PC-9 (cell line): Measurements from ENCODE around the gene CTNNAL1. TPM values are rescaled to one million over a fixed set of nuclear protein-coding genes. Genes with fewer than 3 reads are reported as not detected.

Experiments used
- BruUV-seq: library from RNA; stranded (reverse); fragments of 400-500 nt; replicated peaks from 2 replicates; lab custom pipeline; 2021; lab: Mats Ljungman, UMichigan
- CTCF ChIA-PET: fragments of 300-600 bp; sonication (Branson Sonifier 250); formaldehyde crosslinking; loops from one replicate; lab custom pipeline; 2022; ENCODE audit warnings: antibody characterized with exemption; lab: Charles Lee
- POLR2A ChIA-PET: fragments of 300-600 bp; sonication (Branson Sonifier 250); formaldehyde crosslinking; loops from one replicate; lab custom pipeline; 2022; ENCODE audit warnings: antibody characterized with exemption; ENCODE audit not compliant: unreplicated experiment; lab: Charles Lee
- DNase-seq, 2 experiments: peaks; one replicate each; pipeline versions ENCODE4 v3.0.0 to v3.0.0-alpha.2; 2015 to 2022; ENCODE audit warnings: mixed read lengths in 1 of 2
- H2AFZ ChIP-seq: fragments of 200-600 bp; sonication (generic); 2 replicates; pipeline ENCODE4 v1.8.1; 2017; ENCODE audit warnings: antibody characterized with exemption
- H3F3A ChIP-seq: fragments of 200-600 bp; sonication (generic); 2 replicates; pipeline ENCODE4 v1.8.1; 2017; ENCODE audit warnings: antibody characterized with exemption, mild to moderate bottlenecking, low read depth; ENCODE audit not compliant: insufficient read depth
- H3K27ac ChIP-seq: fragments of 200-600 bp; sonication (generic); 2 replicates; pipeline ENCODE4 v1.6.1; 2016; ENCODE audit warnings: mixed run types
- H3K27me3 ChIP-seq: fragments of 200-600 bp; sonication (generic); 2 replicates; pipeline ENCODE4 v1.6.1; 2016; ENCODE audit warnings: low read depth, mixed run types; ENCODE audit not compliant: insufficient read depth
- H3K36me3 ChIP-seq: fragments of 200-600 bp; sonication (generic); 2 replicates; pipeline ENCODE4 v1.6.1; 2016; ENCODE audit warnings: low read depth, mixed run types
- H3K4me1 ChIP-seq: fragments of 200-600 bp; sonication (generic); replicated peaks from 2 replicates; pipeline ENCODE4 v1.6.1; 2016; ENCODE audit warnings: mixed run types; ENCODE audit not compliant: insufficient read depth
- H3K4me2 ChIP-seq: fragments of 200-600 bp; sonication (generic); 2 replicates; pipeline ENCODE4 v1.6.1; 2017; ENCODE audit warnings: mixed run types
- H3K4me3 ChIP-seq: fragments of 200-600 bp; sonication (generic); 2 replicates; pipeline ENCODE4 v1.6.1; 2016; ENCODE audit warnings: mixed run types
- H3K79me2 ChIP-seq: fragments of 200-600 bp; sonication (generic); 2 replicates; pipeline ENCODE4 v1.6.1; 2017; ENCODE audit warnings: low read depth, mixed run types
- H3K9me2 ChIP-seq: fragments of 200-600 bp; sonication (generic); 2 replicates; pipeline ENCODE4 v1.8.1; 2017; ENCODE audit warnings: mild to moderate bottlenecking; ENCODE audit not compliant: insufficient read depth
- H3K9me3 ChIP-seq: fragments of 200-600 bp; sonication (generic); 2 replicates; pipeline ENCODE4 v1.8.1; 2016; ENCODE audit warnings: low read depth; ENCODE audit not compliant: insufficient read depth
- H4K20me1 ChIP-seq: fragments of 200-600 bp; sonication (generic); 2 replicates; pipeline ENCODE4 v1.8.1; 2017; ENCODE audit not compliant: insufficient read depth
- EZH2 ChIP-seq: fragments of 200-600 bp; sonication (generic); IDR thresholded peaks from 2 replicates; pipeline ENCODE4 v1.8.0; 2017; ENCODE audit warnings: antibody characterized with exemption, low read depth
- intact Hi-C: fragments of 100-400 bp; cut with micrococcal nuclease; formaldehyde crosslinking; loops from one replicate; pipeline ENCODE4 v1.10.0; 2022; ENCODE audit not compliant: unreplicated experiment
- total RNA-seq: library from RNA; stranded (reverse); gene quantifications from 2 replicates; pipeline ENCODE4 v1.2.3, GENCODE V29; 2021
- TF ChIP-seq, protein P1 (sequence below): fragments of 200-600 bp; sonication (generic); conservative IDR thresholded peaks from 2 replicates; pipeline ENCODE4 v1.6.1; 2017; ENCODE audit warnings: mixed run types, antibody characterized with exemption, mild to moderate bottlenecking, moderate library complexity

CTNNAL1 gene
- total RNA-seq, 1 experiment from 2014 or later = 71.3 TPM

DNA sequence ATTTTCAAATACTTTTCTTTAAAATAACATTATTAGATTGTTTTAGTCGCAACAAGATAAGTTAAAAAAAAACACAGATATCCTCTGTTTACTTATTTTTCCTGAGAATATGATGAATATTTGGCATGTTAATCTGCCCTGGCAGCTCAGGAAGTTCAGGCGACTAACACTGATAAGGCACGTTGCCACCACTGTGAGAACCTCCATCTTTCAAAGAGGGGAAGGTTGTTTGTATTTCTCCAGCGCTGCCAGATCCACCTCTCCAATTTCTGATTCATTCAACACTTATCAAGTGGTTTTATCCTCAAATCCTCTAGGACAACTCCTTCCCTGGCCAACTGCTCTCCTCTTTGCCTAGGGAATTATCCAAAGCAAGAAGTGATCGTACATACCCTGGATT, 21.8 kb downstream of the CTNNAL1 start:
- H2AFZ ChIP-seq = no peak overlapping the region
- H3K36me3 ChIP-seq = peaks cover 30% of the 10 kb centered on the region
- POLR2A ChIA-PET = interaction anchor here (0.5 kb wide), 1 partner anchor 48 kb away, joined by 3 read pairs; no protein-coding TSS in a partner anchor
- no TSS peak for BruUV-seq
- H3K4me1 ChIP-seq = no peaks in the 10 kb centered on the region
- no peaks in the 10 kb centered on the region for H3F3A ChIP-seq
- intact Hi-C loops = no loop called here
- no peaks in the 10 kb centered on the region for H3K9me3 ChIP-seq
- TF ChIP-seq, protein P1, sequence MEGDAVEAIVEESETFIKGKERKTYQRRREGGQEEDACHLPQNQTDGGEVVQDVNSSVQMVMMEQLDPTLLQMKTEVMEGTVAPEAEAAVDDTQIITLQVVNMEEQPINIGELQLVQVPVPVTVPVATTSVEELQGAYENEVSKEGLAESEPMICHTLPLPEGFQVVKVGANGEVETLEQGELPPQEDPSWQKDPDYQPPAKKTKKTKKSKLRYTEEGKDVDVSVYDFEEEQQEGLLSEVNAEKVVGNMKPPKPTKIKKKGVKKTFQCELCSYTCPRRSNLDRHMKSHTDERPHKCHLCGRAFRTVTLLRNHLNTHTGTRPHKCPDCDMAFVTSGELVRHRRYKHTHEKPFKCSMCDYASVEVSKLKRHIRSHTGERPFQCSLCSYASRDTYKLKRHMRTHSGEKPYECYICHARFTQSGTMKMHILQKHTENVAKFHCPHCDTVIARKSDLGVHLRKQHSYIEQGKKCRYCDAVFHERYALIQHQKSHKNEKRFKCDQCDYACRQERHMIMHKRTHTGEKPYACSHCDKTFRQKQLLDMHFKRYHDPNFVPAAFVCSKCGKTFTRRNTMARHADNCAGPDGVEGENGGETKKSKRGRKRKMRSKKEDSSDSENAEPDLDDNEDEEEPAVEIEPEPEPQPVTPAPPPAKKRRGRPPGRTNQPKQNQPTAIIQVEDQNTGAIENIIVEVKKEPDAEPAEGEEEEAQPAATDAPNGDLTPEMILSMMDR = no peak
- no peak for TF ChIP-seq EZH2
- no peak overlapping the region for H3K27ac ChIP-seq
- H3K27me3 ChIP-seq = no peaks in the 10 kb centered on the region
- no peaks in the 10 kb centered on the region for H3K9me2 ChIP-seq
- no peaks in the 10 kb centered on the region for H4K20me1 ChIP-seq
- no peak overlapping the region for H3K4me2 ChIP-seq
- H3K4me3 ChIP-seq = no peak overlapping the region
- CTCF ChIA-PET = no interaction called here
- peaks cover 14% of the 10 kb centered on the region; the same call in 1 of the 2 replicates for H3K79me2 ChIP-seq
- no peak for DNase-seq

DNA sequence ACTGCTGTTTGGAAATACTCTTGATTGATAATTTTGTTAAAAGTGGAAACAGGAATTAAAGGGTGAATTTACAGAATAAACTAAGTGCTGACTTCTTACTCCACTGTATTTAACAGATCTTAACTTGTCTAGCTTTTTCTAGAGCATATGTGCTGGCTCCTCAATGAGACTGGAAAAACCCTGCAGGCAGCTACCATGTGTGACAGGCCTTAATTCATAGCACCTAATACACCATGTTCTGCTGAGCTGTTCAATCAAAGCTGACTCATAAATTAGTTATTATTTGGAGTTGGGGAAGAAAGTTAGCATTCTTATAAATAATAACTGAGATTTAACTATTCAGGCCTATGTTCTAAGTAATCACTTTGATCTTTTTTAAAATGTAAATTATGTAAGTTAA, 29.4 kb downstream of the CTNNAL1 start:
- Histone ChIP-seq H4K20me1 (no peaks in the 10 kb centered on the region), H3K4me1 (no peaks in the 10 kb centered on the region), H3F3A (no peaks in the 10 kb centered on the region), H3K9me3 (no peaks in the 10 kb centered on the region), H3K4me2 (no peak overlapping the region), H3K27ac (no peak overlapping the region), H3K9me2 (no peaks in the 10 kb centered on the region), H3K36me3 (peaks cover 12% of the 10 kb centered on the region), H3K4me3 (no peak overlapping the region), H3K27me3 (no peaks in the 10 kb centered on the region), H2AFZ (no peak overlapping the region), H3K79me2 (no peaks in the 10 kb centered on the region)
- BruUV-seq = no TSS peak
- intact Hi-C loops = no loop called here
- ChIA-PET POLR2A (no interaction called here), CTCF (no interaction called here)
- DNase-seq = no peak
- TF ChIP-seq, protein P1 = no peak
- no peak for TF ChIP-seq EZH2

DNA sequence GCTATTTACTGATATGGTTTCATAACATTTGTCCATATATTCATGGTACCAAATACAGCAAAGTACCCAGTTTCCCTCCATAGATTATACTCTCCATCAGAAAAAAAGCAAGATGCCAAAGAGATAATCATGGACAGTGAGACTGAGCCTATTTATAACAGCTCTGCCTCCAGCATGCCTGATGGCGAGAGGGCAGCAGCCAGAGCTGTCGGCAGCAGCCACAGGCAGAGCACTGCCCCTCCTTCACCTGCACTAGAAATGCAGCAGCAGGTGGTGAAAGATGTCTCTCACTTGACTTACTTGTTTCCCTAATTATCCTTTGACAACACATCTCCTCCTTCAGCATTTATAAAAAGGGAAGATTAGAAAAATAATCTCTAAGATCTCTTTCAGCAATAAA, 32.4 kb downstream of the CTNNAL1 start:
- Histone ChIP-seq H3K9me3 (no peaks in the 10 kb centered on the region), H3F3A (no peaks in the 10 kb centered on the region), H3K27ac (no peak overlapping the region), H3K4me1 (no peaks in the 10 kb centered on the region), H3K9me2 (no peaks in the 10 kb centered on the region; the same call in 1 of the 2 replicates), H4K20me1 (0 out of 2 replicates have a peak, but pooled peaks cover 4% of the 10 kb centered on the region), H3K4me2 (no peak overlapping the region), H2AFZ (no peak overlapping the region), H3K4me3 (no peak overlapping the region), H3K27me3 (no peaks in the 10 kb centered on the region), H3K79me2 (no peaks in the 10 kb centered on the region), H3K36me3 (peaks cover 11% of the 10 kb centered on the region)
- CTCF ChIA-PET = no interaction called here
- BruUV-seq = no TSS peak
- no peak for DNase-seq
- intact Hi-C loops = no loop called here
- POLR2A ChIA-PET = no interaction called here
- TF ChIP-seq, protein P1 = no peak
- TF ChIP-seq EZH2 = no peak
